ENCODE data around the gene ALDOC. TPM values are rescaled to one million over a fixed set of nuclear protein-coding genes. Genes with fewer than 3 reads are reported as not detected.

Gene ALDOC
- total RNA-seq, 1 donor = 28.9 TPM

- H3K4me3 ChIP-seq (ENCODE audit: low read depth, low read length) = peak overlapping the region; percentile 79
- TF ChIP-seq CTCF (IDR thresholded peaks at IDR 0.05; ENCODE audit: insufficient read depth, low read depth, low read length) = no peak
- peak; percentile 89 for DNase-seq (ENCODE audit: low read depth)
Measured at GRCh38 chr17:28599311-28600184, 22.9 kb upstream of the ALDOC start.

- peak within 1 kb of the TSS; percentile 79 for H3K4me3 ChIP-seq (ENCODE audit: low read depth, low read length)
- TF ChIP-seq CTCF (IDR thresholded peaks at IDR 0.05; ENCODE audit: insufficient read depth, low read depth, low read length) = no peak
- peak; percentile 92 for DNase-seq (ENCODE audit: low read depth)
Measured at GRCh38 chr17:28598799-28599310, 22.2 kb upstream of the ALDOC start, which contains the start of gene SPAG5. TSS of gene SPAG5 (minus strand) at chr17:28599025. CDS start at chr17:28598946, 79 bp downstream.

GRCh38 chr17:28598389-28598788, 21.7 kb upstream of the ALDOC start:
- DNase-seq (ENCODE audit: low read depth) = no peak
- peak overlapping the region; percentile 79 for H3K4me3 ChIP-seq (ENCODE audit: low read depth, low read length)
- no peak for TF ChIP-seq CTCF (IDR thresholded peaks at IDR 0.05; ENCODE audit: insufficient read depth, low read depth, low read length)

GRCh38 chr17:28597606-28598383, 21.1 kb upstream of the ALDOC start:
- no peak for TF ChIP-seq CTCF (IDR thresholded peaks at IDR 0.05; ENCODE audit: insufficient read depth, low read depth, low read length)
- H3K4me3 ChIP-seq (ENCODE audit: low read depth, low read length) = peak overlapping the region; percentile 79
- no peak for DNase-seq (ENCODE audit: low read depth)

GRCh38 chr17:28592260-28592659, 15.6 kb upstream of the ALDOC start:
- H3K4me3 ChIP-seq (ENCODE audit: low read depth, low read length) = no peak overlapping the region
- TF ChIP-seq CTCF (IDR thresholded peaks at IDR 0.05; ENCODE audit: insufficient read depth, low read depth, low read length) = no peak
- DNase-seq (ENCODE audit: low read depth) = no peak

- TF ChIP-seq CTCF (IDR thresholded peaks at IDR 0.05; ENCODE audit: insufficient read depth, low read depth, low read length) = no peak
- DNase-seq (ENCODE audit: low read depth) = no peak
- H3K4me3 ChIP-seq (ENCODE audit: low read depth, low read length) = no peak overlapping the region
Measured at GRCh38 chr17:28585851-28586250, 9.2 kb upstream of the ALDOC start.
